Small intestine (tissue), 7 donors: ENCODE measurements around the gene PTPRG. TPM values are rescaled to one million over a fixed set of nuclear protein-coding genes. Genes with fewer than 3 reads are reported as not detected.

Source experiments
- DNase-seq, 2 donors: peaks; one replicate each; pipeline versions ENCODE4 v3.0.0 to v3.0.0-alpha.2; 2013
- FAIRE-seq: peaks from 2 replicates; lab custom pipeline; 2012; peaks lifted over from hg19 to GRCh38; lab: Jason Lieb, UNC
- H3K27ac ChIP-seq, 3 donors: one replicate each; pipeline ENCODE4 v1.5.1; 2013; ENCODE audit warnings: low read length in 2 of 3, mild to moderate bottlenecking in 2 of 3, control low read depth in 1 of 3, inconsistent platforms in 1 of 3, low read depth in 1 of 3, moderate library complexity in 1 of 3
- H3K27me3 ChIP-seq, 3 donors: one replicate each; pipeline ENCODE4 v1.6.1; 2013; ENCODE audit warnings: low read length in 3 of 3, inconsistent platforms in 1 of 3; ENCODE audit not compliant: control insufficient read depth in 3 of 3, insufficient read depth in 3 of 3
- H3K36me3 ChIP-seq, 3 donors: one replicate each; pipeline ENCODE4 v1.6.1; 2013; ENCODE audit warnings: low read length in 3 of 3, inconsistent platforms in 1 of 3, low read depth in 1 of 3, mild to moderate bottlenecking in 1 of 3, moderate library complexity in 1 of 3; ENCODE audit not compliant: control insufficient read depth in 3 of 3, insufficient read depth in 2 of 3
- H3K4me1 ChIP-seq, 3 donors: one replicate each; pipeline ENCODE4 v1.6.1; 2013; ENCODE audit warnings: low read length in 2 of 3, inconsistent platforms in 1 of 3, low read depth in 1 of 3, mild to moderate bottlenecking in 1 of 3, moderate library complexity in 1 of 3; ENCODE audit not compliant: control insufficient read depth in 3 of 3, insufficient read depth in 2 of 3
- H3K4me3 ChIP-seq, 3 donors: one replicate each; pipeline ENCODE4 v1.5.1; 2013; ENCODE audit warnings: low read length in 3 of 3, control low read depth in 1 of 3, inconsistent platforms in 1 of 3, low read depth in 1 of 3, mild to moderate bottlenecking in 1 of 3, moderate library complexity in 1 of 3
- H3K9me3 ChIP-seq, 2 donors: one replicate each; pipeline ENCODE4 v1.6.1; 2013; ENCODE audit warnings: low read depth in 1 of 2, low read length in 1 of 2; ENCODE audit not compliant: control insufficient read depth in 2 of 2, insufficient read depth in 1 of 2
- WGBS, 3 donors: extraction: QIAGEN DNeasy Blood & Tissue Kit; methylation state at CpG; one replicate each; pipeline ENCODE4 v1.1.7; 2013; 5-methylcytosine and 5-hydroxymethylcytosine counted together
- polyA plus RNA-seq, 4 donors: library from polyadenylated mRNA; stranded (reverse) in 3 of 4; unstranded in 1 of 4; fragments of 200-250 nt in 3 of 4; fragments of 120-200 nt in 1 of 4; gene quantifications; one replicate each; pipeline versions ENCODE4 v1.2.1 to v1.2.3, GENCODE V29; 2013
- donor health status: healthy with polysubstance abuse.
- donor health status: control.
- donor health status: control.
- donor health status: Bipolar disorder and iron deficiency.
- donor health status: healthy.

PTPRG gene
- polyA plus RNA-seq, 4 donors = 0.81 to 18.3 (median 5.6) TPM

DNA sequence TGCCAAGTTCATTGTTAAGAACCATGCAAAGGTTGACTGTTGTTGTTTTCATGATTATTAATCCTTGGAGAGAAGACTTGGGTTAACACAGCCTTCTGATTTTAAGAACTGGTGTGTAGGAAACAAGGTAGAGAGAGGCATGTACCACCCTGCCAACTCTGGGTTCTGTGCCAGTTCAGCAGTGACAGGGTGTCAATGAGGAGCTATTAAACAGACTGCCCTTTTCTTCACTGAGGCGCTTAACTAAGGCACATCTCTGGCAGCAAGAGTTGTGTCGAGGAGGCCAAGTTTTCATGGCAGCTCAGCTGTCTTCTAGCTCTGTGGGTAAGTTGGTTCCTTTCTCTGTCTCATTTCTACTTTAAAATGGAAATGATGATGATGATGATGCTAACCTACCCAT, 694.4 kb downstream of the PTPRG start:
- DNase-seq (no peak), FAIRE-seq (no peak)
- Histone ChIP-seq H3K4me3 (no peak overlapping the region), H3K36me3 (peaks cover 0 to 3% (median 2%) of the 10 kb centered on the region in 3 donors), H3K27me3 (no peaks in the 10 kb centered on the region), H3K4me1 (no peaks in the 10 kb centered on the region), H3K9me3 (no peaks in the 10 kb centered on the region), H3K27ac (no peak overlapping the region)
- WGBS, 3 donors = 90 to 96% (median 95%) methylated on average over 2 of the region's 2 CpGs

DNA sequence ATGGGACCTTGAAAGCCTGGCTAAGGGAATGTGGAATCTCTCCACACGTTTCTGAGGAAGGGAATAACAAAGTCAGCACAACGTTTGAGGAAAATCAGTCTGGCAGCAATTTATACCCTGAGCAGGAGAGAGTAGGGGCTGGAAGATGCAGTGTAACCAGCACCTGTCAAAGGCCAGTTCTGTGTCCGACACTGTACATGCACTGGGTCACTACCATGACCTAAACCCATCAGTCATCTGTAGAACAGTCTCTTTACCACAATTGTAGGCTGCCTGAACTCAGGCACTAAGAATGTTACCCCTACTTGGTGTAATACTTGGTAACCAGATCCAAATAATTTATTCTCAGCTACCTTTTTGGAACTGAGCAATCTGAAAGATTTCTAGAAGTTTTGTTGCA, 698.6 kb downstream of the PTPRG start:
- no peaks in the 10 kb centered on the region for H3K27me3 ChIP-seq
- no peaks in the 10 kb centered on the region for H3K9me3 ChIP-seq
- peaks cover 0 to 3% (median 2%) of the 10 kb centered on the region in 3 donors for H3K36me3 ChIP-seq
- no peak for DNase-seq
- H3K4me1 ChIP-seq = no peaks in the 10 kb centered on the region
- H3K27ac ChIP-seq = no peak overlapping the region
- WGBS, 3 donors = 40 to 62% (median 48%) methylated on average over 3 of the region's 3 CpGs
- no peak overlapping the region for H3K4me3 ChIP-seq
- no peak for FAIRE-seq

DNA sequence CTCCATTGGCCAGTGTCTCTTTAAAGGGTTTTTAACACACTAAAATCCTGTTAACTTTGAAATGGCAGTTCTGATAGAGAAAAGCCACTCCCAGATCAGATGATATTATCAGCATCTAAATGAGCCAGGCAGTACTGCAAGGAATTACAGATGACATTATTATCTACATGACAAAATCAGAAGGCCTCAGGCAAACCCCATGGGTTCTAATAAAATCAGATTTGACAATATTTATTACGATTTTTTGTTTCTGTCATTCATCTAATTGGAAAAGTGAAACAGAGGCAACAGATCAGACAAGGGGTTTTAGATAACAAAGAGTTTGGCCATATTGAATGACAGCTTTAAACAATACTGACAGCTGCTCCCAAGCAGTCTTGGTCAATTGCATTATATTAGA, 699.3 kb downstream of the PTPRG start:
- no peak for DNase-seq
- H3K4me3 ChIP-seq = no peak overlapping the region
- FAIRE-seq = no peak
- no peaks in the 10 kb centered on the region for H3K27me3 ChIP-seq
- peaks cover 0 to 3% (median 2%) of the 10 kb centered on the region in 3 donors for H3K36me3 ChIP-seq
- no peaks in the 10 kb centered on the region for H3K4me1 ChIP-seq
- 77 to 89% (median 86%) methylated on average over 1 of the region's 1 CpG for WGBS, 3 donors
- no peaks in the 10 kb centered on the region for H3K9me3 ChIP-seq
- H3K27ac ChIP-seq = no peak overlapping the region

DNA sequence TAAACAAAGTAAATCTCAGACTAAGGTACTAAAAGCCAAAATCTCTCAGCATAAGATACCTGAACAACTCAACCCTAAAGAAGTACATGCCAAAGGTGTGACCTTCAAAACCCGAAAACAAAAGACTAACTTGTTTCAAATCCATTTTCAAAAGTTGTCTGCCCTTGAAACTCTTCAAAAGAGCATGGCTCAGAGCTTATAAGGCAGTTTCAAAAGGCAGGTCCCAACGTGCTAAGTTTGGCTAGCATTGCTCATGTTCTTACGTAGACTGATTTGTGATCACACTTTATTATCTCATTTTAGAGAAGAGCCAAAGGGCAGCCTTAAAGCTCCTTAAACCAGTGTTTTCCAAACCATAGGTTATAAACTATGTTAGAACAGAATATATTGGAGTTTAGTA, 699.8 kb downstream of the PTPRG start:
- DNase-seq (no peak), FAIRE-seq (no peak)
- Histone ChIP-seq H3K4me3 (no peak overlapping the region), H3K27ac (no peak overlapping the region), H3K27me3 (no peaks in the 10 kb centered on the region), H3K36me3 (peaks cover 0 to 3% (median 2%) of the 10 kb centered on the region in 3 donors), H3K4me1 (no peaks in the 10 kb centered on the region), H3K9me3 (no peaks in the 10 kb centered on the region)
- 77 to 80% (median 79%) methylated on average over 3 of the region's 3 CpGs for WGBS, 3 donors

DNA sequence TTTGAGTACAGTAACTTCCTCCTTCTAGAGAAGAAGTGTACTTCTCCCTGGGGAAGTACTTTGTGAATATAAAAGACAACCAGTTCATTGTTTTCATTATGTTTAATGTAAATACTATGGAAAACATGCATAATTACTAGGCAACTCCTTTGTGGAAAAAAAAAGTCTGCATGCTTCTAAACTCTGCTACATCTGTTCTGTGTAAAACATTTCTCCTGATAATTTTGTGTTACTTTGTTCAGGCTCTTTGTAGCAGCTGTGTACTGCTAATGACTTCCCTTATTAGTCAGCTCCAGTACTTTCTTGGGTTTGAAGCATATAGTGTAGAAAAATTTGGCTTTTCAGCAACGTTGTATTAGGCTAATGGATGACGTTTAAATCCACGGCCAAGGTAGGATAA, 700.4 kb downstream of the PTPRG start:
- 67 to 83% (median 82%) methylated on average over 3 of the region's 3 CpGs for whole genome bisulfite sequencing, 3 donors
- Histone ChIP-seq H3K27ac (no peak overlapping the region), H3K9me3 (no peaks in the 10 kb centered on the region), H3K36me3 (peaks cover 0 to 3% (median 0%) of the 10 kb centered on the region in 3 donors), H3K4me3 (no peak overlapping the region), H3K27me3 (no peaks in the 10 kb centered on the region), H3K4me1 (no peaks in the 10 kb centered on the region)
- DNase-seq = no peak
- no peak for FAIRE-seq

DNA sequence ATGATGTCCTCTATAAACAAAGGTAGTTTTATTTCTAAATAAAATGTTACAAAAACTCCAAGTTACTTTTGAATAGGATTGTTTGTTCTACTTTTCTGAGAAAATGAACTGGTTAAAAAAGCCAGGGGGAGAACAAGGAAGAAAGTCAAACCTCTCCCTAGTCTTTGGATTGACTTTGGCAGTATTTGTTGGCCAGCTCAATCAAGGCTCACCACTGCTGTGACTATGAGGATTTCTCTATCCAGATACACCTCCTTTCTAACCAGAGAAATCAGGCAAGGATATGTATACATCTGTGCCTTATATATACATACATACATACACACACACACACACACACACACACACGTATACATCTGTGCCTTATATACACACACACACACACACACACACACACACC, 704.2 kb downstream of the PTPRG start:
- H3K9me3 ChIP-seq = no peaks in the 10 kb centered on the region
- no peaks in the 10 kb centered on the region for H3K27me3 ChIP-seq
- no peak overlapping the region for H3K4me3 ChIP-seq
- FAIRE-seq (no peak), DNase-seq (no peak)
- H3K27ac ChIP-seq = no peak overlapping the region
- WGBS, 3 donors = 67 to 83% (median 74%) methylated on average over 1 of the region's 1 CpG
- no peaks in the 10 kb centered on the region for H3K4me1 ChIP-seq
- H3K36me3 ChIP-seq = no peaks in the 10 kb centered on the region

DNA sequence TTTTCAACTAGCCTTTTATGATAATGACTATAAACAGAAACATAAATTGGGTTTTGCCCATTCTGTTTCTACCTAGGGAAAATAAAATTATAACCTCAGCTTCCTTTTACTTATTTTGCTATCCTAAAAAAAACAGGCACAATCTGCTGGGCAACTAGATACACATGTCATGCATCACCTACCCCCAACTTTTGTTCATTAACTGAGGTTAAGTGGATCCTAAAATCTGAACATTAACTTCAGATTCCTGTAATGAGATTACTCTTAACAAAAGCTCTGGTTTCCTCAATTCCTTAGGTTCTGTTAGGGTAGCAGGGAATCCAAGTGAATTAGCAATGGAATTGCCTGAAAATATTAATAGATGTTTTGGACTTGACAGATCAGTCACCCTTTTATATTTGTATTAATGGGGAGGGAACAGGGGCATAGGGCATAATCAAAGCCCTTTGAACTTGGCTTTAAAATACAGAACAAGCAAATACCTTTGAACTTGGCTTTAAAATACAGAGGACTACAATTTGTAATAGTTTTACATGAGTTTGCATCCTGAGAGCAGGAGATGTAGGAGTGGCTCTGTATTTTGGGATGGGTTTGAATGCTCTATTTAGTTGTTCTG, 705.4 kb downstream of the PTPRG start:
- Histone ChIP-seq H3K27me3 (no peaks in the 10 kb centered on the region), H3K36me3 (peaks cover 0 to 2% (median 0%) of the 10 kb centered on the region in 3 donors), H3K4me3 (no peak overlapping the region), H3K27ac (no peak overlapping the region), H3K4me1 (no peaks in the 10 kb centered on the region), H3K9me3 (no peaks in the 10 kb centered on the region)
- FAIRE-seq = no peak
- no peak for DNase-seq

DNA sequence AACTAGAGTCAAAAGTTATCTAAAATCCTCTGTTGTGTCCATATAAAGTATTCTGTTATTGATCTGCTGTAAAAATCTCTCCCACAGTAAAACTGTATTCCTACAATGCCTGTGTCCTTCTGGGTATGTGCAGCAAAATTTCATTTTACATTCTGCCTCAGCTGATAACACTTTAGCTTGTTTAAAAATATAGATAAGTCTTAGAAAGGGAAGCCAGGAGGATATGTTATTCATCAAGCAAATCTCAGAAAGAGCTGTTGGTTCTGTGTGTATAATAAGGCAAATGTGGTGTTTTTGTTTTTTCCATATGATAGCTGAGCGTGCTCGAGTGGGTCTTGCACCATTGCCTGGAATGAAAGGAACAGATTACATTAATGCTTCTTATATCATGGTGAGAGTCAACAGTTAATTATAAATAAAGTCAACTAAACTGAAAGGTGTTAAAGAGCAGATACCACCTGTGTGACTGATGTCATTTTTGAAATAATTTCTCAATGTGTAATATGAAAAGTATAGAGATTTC, 715.3 kb downstream of the PTPRG start:
- FAIRE-seq = no peak
- no peak overlapping the region for H3K27ac ChIP-seq

DNA sequence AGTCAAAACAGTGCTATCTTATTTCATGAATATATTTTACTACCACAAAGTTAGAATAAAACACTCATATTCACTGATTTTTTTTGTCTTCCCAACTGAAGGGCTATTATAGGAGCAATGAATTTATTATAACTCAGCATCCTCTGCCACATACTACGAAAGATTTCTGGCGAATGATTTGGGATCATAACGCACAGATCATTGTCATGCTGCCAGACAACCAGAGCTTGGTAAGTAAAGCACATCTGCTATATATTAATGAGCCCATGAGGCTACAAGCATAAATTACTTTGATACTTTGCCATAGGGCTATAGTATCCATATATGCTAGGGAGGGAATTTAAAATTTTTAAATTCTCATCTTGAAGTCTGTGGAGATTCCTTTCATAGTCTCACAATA, 716.1 kb downstream of the PTPRG start:
- peaks cover 0 to 2% (median 0%) of the 10 kb centered on the region in 3 donors for H3K36me3 ChIP-seq
- H3K27me3 ChIP-seq = no peaks in the 10 kb centered on the region
- WGBS, 3 donors = 83 to 97% (median 95%) methylated on average over 3 of the region's 3 CpGs
- no peak for DNase-seq
- no peaks in the 10 kb centered on the region for H3K4me1 ChIP-seq
- FAIRE-seq = no peak
- no peaks in the 10 kb centered on the region for H3K9me3 ChIP-seq
- no peak overlapping the region for H3K27ac ChIP-seq
- H3K4me3 ChIP-seq = no peak overlapping the region

More for the DNA sequence above, 715.3 kb downstream of the PTPRG start:
- no peak overlapping the region for H3K4me3 ChIP-seq
- WGBS, 3 donors = 91 to 96% (median 92%) methylated on average over 2 of the region's 2 CpGs
- no peaks in the 10 kb centered on the region for H3K9me3 ChIP-seq
- no peak for DNase-seq
- H3K4me1 ChIP-seq = no peaks in the 10 kb centered on the region
- H3K36me3 ChIP-seq = peaks cover 0 to 5% (median 0%) of the 10 kb centered on the region in 3 donors
- H3K27me3 ChIP-seq = no peaks in the 10 kb centered on the region
